K562 (cell line): ENCODE results near the gene TEX14. TPM values are rescaled to one million over a fixed set of nuclear protein-coding genes. Genes with fewer than 3 reads are reported as not detected.

Source experiments
- ARHGAP35 ChIP-seq: fragments of 450-650 bp; IDR thresholded peaks from 2 replicates; pipeline ENCODE4 v1.6.1; 2018; ENCODE audit not compliant: partially characterized antibody
- BRF1 ChIP-seq: IDR thresholded peaks from 3 replicates; pipeline ENCODE4 v1.6.1; 2011; ENCODE audit warnings: borderline replicate concordance, mild to moderate bottlenecking; ENCODE audit not compliant: insufficient read length; ENCODE audit errors: extremely low read depth
- CEBPB ChIP-seq: fragments of 450-650 bp; IDR thresholded peaks from 2 replicates; pipeline ENCODE4 v1.6.1; 2016; ENCODE audit warnings: missing genetic modification characterization, missing compliant biosample characterization
- DEAF1 ChIP-seq: fragments of 450-650 bp; formaldehyde crosslinking; IDR thresholded peaks from 2 replicates; pipeline ENCODE4 v1.4.0; 2020; ENCODE audit warnings: mild to moderate bottlenecking, moderate library complexity
- DIDO1 ChIP-seq: fragments of 450-650 bp; IDR thresholded peaks from 2 replicates; pipeline ENCODE4 v1.6.1; 2016; ENCODE audit warnings: low read depth, missing biosample characterization, missing genetic modification characterization
- ILF3 ChIP-seq: fragments of 450-650 bp; IDR thresholded peaks from 2 replicates; pipeline ENCODE4 v1.6.1; 2018; ENCODE audit warnings: antibody characterized with exemption, mild to moderate bottlenecking, moderate library complexity, borderline replicate concordance
- JUN ChIP-seq, 2 experiments: sonication (generic) in 1 of 2; formaldehyde crosslinking in 1 of 2; IDR thresholded peaks; 2 replicates each; pipeline versions ENCODE4 v1.6.1 to v1.8.0; 2012 to 2022; ENCODE audit warnings: borderline replicate concordance in 2 of 2, mild to moderate bottlenecking in 2 of 2, improper control_type of control experiment in 1 of 2, low read depth in 1 of 2, low read length in 1 of 2, missing genetic modification reagents in 1 of 2
- KAT7 ChIP-seq: sonication (generic); formaldehyde crosslinking; IDR thresholded peaks from 2 replicates; pipeline ENCODE4 v1.8.0; 2022; ENCODE audit warnings: missing genetic modification reagents, mild to moderate bottlenecking, borderline replicate concordance
- MAZ ChIP-seq, 2 experiments: fragments of 450-650 bp in 1 of 2; sonication (generic) in 1 of 2; formaldehyde crosslinking; IDR thresholded peaks in 1 of 2; conservative IDR thresholded peaks in 1 of 2; 2 replicates each; pipeline versions ENCODE4 v1.4.0 to v1.5.0; 2020; ENCODE audit warnings: mild to moderate bottlenecking in 1 of 2, missing genetic modification reagents in 1 of 2
- MBD2 ChIP-seq: sonication (generic); IDR thresholded peaks from 2 replicates; pipeline ENCODE4 v1.6.1; 2016; ENCODE audit warnings: low read depth, borderline replicate concordance
- NCOA1 ChIP-seq: fragments of 450-650 bp; IDR thresholded peaks from 2 replicates; pipeline ENCODE4 v1.6.1; 2016; ENCODE audit warnings: low read depth
- NFRKB ChIP-seq: fragments of 450-650 bp; IDR thresholded peaks from 2 replicates; pipeline ENCODE4 v1.6.1; 2016; ENCODE audit warnings: low read depth
- STAT5A ChIP-seq: IDR thresholded peaks from 2 replicates; pipeline ENCODE4 v1.6.1; 2012; ENCODE audit warnings: low read length, inconsistent platforms, borderline replicate concordance
- TFAP4 ChIP-seq: sonication (generic); formaldehyde crosslinking; IDR thresholded peaks from 2 replicates; pipeline ENCODE4 v1.8.0; 2022; ENCODE audit warnings: missing genetic modification reagents, mild to moderate bottlenecking, moderate library complexity, borderline replicate concordance
- ZNF592 ChIP-seq: fragments of 450-650 bp; IDR thresholded peaks from 2 replicates; pipeline ENCODE4 v1.6.1; 2017; ENCODE audit warnings: antibody characterized with exemption, mild to moderate bottlenecking
- ZNF766 ChIP-seq: fragments of 200-800 bp; sonication (Bioruptor generic); conservative IDR thresholded peaks from 2 replicates; pipeline ENCODE4 v1.6.1; 2016; ENCODE audit warnings: missing genetic modification characterization, missing compliant biosample characterization
- polyA plus RNA-seq, 8 experiments: library from polyadenylated mRNA; depleted of rRNA in 4 of 8; stranded (reverse) in 5 of 8; unstranded in 3 of 8; fragments of >200 nt; fragmentation: Nextera tagmentation in 2 of 8; fragmentation: Illumina TruSeq in 1 of 8; extraction: Ambion mirVana in 2 of 8; extraction: Trizol in 1 of 8; gene quantifications; 2 replicates each; pipeline versions ENCODE4 v1.2.1 to v1.2.3, GENCODE V29; 2011 to 2014; ENCODE audit warnings: inconsistent platforms in 1 of 8, missing spikeins in 1 of 8
- total RNA-seq, 7 experiments: library from RNA; depleted of rRNA in 6 of 7; stranded (reverse); fragments of >200 nt in 6 of 7; fragmentation: Illumina TruSeq in 2 of 7; extraction: Trizol in 2 of 7; gene quantifications; 2 replicates each; pipeline versions ENCODE4 v1.2.1 to v1.2.3, GENCODE V29; 2011 to 2021; ENCODE audit warnings: low replicate concordance in 1 of 7
- TF ChIP-seq, protein P1 (sequence below), 2 experiments: fragments of 150-350 bp in 1 of 2; IDR thresholded peaks; 2 replicates each; pipeline ENCODE4 v1.6.1; 2012 to 2016; ENCODE audit warnings: low read depth in 2 of 2, low read length in 2 of 2, mild to moderate bottlenecking in 1 of 2, moderate library complexity in 1 of 2

Gene TEX14
- total and polyA plus RNA-seq, 9 of the 15 experiments (the other 6 are each of a cell fraction or from before 2014, with no cell fraction given), result 0.05 to 0.12 (median 0.09) TPM; not detected in 1

DNA sequence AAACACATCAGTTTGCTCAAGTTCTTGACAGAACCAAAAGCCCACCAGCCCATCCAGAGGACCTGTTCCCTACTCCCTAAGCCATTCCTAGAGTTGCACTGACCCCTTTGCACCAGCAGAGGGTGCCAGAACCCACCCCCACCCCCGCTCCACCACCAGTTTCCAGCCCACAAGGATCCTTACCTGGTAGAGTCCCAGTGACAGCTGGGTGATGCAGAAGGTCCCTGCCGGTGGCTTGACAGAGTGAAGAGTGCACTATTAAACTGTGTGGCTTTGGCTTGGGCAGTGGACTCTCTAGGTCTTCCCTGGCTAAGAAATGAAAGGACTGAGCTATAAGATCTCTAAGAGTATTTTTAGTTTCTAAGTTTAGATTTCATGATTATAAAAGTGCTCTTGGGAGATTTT lies 104.1 kb downstream of the TEX14 start (continued):
- no peak for TF ChIP-seq ZNF592
- 0 out of 4 replicates have a peak, but pooled peaks of 1 of the 2 experiments have one; percentile 19 for TF ChIP-seq MAZ (CRISPR knock-in tag; conservative IDR thresholded peaks at IDR 0.05 in 1 of 2, IDR thresholded peaks at IDR 0.05 in 1 of 2)
- TF ChIP-seq BRF1, result no peak
- TF ChIP-seq, protein P1, sequence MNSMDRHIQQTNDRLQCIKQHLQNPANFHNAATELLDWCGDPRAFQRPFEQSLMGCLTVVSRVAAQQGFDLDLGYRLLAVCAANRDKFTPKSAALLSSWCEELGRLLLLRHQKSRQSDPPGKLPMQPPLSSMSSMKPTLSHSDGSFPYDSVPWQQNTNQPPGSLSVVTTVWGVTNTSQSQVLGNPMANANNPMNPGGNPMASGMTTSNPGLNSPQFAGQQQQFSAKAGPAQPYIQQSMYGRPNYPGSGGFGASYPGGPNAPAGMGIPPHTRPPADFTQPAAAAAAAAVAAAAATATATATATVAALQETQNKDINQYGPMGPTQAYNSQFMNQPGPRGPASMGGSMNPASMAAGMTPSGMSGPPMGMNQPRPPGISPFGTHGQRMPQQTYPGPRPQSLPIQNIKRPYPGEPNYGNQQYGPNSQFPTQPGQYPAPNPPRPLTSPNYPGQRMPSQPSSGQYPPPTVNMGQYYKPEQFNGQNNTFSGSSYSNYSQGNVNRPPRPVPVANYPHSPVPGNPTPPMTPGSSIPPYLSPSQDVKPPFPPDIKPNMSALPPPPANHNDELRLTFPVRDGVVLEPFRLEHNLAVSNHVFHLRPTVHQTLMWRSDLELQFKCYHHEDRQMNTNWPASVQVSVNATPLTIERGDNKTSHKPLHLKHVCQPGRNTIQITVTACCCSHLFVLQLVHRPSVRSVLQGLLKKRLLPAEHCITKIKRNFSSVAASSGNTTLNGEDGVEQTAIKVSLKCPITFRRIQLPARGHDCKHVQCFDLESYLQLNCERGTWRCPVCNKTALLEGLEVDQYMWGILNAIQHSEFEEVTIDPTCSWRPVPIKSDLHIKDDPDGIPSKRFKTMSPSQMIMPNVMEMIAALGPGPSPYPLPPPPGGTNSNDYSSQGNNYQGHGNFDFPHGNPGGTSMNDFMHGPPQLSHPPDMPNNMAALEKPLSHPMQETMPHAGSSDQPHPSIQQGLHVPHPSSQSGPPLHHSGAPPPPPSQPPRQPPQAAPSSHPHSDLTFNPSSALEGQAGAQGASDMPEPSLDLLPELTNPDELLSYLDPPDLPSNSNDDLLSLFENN (IDR thresholded peaks at IDR 0.05; ENCODE audit: low read depth in 2 of 2, low read length in 2 of 2), result 0 out of 4 replicates have a peak, but pooled peaks of 1 of the 2 experiments have one; percentile 36
- TF ChIP-seq DIDO1 (tag), result no peak
- no peak for TF ChIP-seq STAT5A
- TF ChIP-seq NFRKB, result no peak
- no peak for TF ChIP-seq TFAP4 (CRISPR knock-in tag)
- no peak for TF ChIP-seq NCOA1
- peak; percentile 51 for TF ChIP-seq DEAF1
- TF ChIP-seq CEBPB (tag), result no peak
- no peak for TF ChIP-seq ZNF766 (CRISPR knock-in tag)
- TF ChIP-seq ARHGAP35, result no peak
- 0 out of 2 replicates have a peak, but pooled peaks have one; percentile 13 for TF ChIP-seq JUN (IDR thresholded peaks at IDR 0.05; ENCODE audit: borderline replicate concordance, low read depth, low read length)
- no peak for TF ChIP-seq JUN (CRISPR knock-in tag; IDR thresholded peaks at IDR 0.05; ENCODE audit: borderline replicate concordance)
- no peak for TF ChIP-seq ILF3
- TF ChIP-seq KAT7 (CRISPR knock-in tag), result no peak
- no peak for TF ChIP-seq MBD2
